ENCODE measurements around the gene MED17.
"Not testable (repeated sequence)": the region's sequence is repeated elsewhere in the genome, so short reads cannot be mapped to it uniquely, and the experiment has no call there.

MED17 gene, protein sequence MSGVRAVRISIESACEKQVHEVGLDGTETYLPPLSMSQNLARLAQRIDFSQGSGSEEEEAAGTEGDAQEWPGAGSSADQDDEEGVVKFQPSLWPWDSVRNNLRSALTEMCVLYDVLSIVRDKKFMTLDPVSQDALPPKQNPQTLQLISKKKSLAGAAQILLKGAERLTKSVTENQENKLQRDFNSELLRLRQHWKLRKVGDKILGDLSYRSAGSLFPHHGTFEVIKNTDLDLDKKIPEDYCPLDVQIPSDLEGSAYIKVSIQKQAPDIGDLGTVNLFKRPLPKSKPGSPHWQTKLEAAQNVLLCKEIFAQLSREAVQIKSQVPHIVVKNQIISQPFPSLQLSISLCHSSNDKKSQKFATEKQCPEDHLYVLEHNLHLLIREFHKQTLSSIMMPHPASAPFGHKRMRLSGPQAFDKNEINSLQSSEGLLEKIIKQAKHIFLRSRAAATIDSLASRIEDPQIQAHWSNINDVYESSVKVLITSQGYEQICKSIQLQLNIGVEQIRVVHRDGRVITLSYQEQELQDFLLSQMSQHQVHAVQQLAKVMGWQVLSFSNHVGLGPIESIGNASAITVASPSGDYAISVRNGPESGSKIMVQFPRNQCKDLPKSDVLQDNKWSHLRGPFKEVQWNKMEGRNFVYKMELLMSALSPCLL

DNA sequence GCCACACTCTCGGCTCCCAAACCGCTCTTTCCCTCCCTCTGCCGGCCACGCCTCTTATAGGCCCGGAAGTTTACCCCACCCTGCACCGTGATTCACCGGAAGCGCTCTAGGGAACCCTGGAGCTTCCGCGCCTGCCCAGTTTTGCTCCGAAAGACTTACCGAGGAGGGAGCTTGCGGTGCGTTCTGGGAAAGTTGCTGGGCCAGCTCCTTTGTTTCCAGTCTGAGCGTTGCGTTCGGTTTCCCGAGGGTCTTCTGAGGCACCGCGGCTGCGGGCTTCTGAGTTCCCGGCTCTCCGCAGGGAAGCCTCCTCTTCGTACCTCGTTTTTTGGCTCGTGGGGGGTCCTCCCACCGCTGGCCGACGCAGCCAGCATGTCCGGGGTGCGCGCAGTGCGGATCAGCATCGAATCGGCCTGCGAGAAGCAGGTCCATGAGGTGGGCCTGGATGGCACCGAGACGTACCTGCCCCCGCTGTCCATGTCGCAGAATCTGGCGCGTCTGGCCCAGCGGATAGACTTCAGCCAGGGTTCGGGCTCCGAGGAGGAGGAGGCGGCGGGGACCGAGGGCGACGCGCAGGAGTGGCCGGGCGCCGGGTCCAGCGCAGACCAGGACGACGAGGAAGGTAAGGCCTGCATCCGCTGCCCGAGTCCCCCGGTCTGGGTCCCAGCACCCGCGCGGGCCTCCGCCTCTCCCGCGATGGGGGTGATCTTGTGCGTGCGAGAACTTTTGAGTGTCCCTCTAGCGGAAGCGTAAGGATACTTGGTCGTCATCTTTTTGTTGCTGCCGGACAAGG, at the start of gene MED17:
Gene MED17 (plus strand): TSS at position 138 of the 790 bp plus-strand sequence. CDS start 232 bp downstream, at position 370.
- DNase-seq = peak; percentile 90 to 94

DNA sequence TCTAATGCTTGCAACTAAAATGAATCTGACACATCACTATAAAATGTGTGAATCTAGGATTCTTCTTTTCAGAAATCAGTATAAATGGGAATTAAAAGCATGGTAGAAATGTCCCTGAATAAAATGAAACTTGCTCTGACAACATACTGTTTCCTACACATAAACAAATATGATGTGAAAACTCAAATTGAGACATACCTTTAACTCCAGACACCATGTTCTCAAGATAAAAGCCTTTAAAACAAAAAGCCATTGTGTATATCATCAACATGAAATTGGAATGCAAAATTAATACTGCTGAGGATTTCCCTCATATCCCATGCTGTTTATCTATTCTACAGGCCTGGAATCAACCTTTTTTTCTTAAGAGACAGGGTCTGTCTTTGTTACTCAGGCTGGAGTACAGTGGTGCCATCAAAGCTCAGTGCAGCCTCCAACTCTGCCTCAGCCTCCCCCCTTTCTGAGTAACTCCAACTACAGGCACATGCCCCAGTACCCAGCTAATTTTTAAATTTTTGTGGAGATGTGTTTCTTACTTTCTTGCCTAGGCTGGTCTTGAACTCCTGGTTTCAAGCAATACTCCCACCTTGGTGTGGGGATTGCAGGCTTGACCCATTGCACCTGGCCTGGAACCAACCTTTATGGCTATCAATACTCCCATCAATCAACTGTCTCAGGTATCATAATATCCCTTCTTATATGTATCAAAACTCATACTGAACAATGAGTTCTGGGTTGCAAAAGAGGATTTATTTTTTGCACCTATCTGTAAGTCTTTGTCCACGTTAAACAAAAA, 49.5 kb upstream of the MED17 start:
- DNase-seq = no peak

DNA sequence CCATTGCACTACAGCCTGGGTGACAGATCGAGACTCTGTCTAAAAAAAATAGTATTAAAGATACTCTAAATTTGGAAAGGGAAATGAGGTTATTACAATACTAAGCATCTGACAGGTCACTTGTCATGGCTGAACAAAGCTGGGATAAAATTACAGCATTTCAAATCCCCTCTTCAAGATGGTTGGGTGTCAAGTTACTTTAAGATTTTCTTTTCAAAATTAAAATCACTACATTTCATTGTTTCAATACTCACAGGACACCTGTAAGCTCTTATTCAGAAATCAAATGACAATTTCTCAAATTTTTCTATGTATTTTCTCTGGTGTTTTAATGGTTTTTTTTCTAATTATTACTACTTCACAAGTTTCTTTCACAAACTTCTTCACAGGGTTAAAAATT, 48.5 kb upstream of the MED17 start:
- no peak for DNase-seq

DNA sequence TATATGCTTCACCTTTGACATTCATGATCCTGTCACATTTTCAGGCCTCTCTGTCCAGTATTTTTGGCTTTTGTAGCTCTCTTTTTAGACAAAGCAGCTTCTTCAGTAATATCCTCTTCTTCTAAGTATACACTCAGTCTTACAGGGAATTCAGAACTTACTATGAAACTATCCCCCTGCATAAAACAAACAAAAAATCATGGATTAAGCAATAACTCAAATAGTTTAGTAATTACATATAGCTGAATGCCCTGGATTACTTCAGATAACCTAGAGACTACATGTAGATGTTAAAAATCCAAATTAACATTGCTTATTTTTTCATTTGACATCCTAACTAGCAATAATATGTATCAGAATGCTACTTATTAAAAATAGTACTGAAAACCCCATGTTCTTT, 48.0 kb upstream of the MED17 start:
- peak; percentile 50 to 63 for DNase-seq

DNA sequence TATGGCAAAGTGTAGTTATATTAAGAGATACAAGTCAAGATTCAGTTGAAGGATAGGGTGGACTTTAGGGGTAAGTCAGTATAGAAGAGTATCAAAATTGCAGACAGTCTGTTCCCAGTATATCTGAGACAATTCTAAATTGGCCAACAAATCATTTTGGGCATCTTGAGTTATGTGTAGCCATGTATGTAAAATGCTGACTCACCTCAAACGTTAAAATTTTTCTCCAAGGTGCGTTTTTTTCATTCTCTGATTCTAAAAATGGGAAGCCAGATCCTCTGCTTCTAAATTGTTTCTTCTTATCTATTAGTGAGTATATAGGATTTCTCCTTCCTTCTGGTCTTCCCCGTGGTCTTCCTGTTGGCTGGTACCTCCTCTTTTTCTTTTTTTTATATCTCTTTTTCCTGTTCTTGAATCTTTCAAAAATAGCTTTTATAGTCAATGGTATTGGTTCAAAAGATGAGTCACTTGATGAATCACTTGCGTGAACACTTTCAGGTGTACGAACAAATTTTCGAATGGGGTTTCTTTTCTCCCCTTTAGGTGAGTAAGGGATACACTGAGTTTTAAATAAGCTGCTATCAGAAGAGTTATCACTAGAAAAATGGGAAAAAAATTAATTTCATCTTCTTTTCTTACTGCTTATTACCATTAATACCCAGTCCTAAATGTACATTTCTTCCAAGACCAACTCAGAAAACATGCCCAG, 46.0 kb upstream of the MED17 start:
- no peak for DNase-seq

DNA sequence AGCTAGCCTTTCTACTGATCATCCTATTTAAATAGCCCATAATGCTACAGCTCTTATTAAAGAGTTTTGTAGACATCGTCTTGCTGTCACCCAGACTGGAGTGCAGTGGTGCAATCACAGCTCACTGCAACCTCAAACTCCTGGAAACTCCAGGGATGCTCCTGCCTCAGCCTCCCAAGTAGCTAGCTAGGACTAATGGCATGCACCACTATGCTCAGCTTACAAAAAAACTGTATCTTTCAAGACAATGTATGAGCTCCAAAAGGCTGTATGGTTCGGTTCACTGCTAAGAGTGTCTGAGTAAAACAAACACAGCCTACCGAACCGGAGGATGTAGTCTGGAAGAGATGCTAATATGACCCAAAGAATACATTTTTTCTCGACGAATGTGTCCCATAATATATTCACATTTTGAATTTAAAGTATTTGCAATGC, 45.4 kb upstream of the MED17 start:
- no peak for DNase-seq

DNA sequence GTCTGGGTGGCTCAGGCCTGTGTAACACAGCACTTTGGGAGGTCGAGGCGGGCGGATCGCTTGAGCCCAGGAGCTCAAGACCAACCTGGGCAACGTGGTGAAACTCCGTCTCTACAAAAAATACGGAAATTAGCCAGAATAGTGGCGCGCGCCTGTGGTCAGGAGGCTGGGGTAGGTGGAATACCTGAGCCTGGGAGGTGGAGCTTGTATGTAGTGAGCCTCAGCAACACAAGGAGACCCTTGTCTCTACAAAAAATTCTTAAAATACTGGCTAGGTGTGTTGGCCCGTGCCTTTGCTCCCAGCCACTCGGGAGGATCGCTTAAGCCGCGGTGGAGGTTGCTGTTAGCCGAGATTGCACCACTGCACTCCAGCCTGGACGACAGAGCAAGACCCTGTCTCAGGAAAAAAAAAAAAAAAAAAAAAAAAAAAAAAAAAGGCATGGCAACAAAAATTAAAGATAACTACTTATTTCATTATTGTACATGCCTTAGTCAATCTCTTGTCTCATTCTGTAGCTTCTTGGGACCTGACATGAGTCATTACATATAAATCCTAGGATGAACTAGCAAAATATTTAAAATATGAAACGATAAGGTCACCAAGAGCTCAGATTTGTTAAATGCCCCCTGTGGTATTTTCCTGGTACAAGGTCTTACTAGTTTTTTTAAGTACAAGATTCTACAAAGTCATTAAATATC, 43.9 kb upstream of the MED17 start:
- DNase-seq = no peak

DNA sequence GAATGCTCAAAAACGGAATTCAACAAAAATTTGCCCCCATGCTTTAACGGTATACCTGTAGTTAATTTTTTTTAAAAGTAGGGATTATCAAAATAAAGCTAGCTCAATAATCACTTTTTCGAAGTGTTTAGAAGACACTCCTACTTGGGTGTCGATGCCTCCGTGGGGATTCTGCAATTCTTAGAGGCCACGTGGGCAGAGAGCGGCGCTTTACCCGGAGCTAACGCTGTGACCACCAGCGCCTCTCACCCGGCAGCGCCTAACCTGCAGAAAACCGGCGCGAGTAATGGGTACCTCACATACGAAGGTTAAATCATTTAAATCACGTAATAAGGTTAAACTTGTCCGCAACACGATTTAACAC, 43.4 kb upstream of the MED17 start:
- peak; percentile 70 to 74 for DNase-seq

DNA sequence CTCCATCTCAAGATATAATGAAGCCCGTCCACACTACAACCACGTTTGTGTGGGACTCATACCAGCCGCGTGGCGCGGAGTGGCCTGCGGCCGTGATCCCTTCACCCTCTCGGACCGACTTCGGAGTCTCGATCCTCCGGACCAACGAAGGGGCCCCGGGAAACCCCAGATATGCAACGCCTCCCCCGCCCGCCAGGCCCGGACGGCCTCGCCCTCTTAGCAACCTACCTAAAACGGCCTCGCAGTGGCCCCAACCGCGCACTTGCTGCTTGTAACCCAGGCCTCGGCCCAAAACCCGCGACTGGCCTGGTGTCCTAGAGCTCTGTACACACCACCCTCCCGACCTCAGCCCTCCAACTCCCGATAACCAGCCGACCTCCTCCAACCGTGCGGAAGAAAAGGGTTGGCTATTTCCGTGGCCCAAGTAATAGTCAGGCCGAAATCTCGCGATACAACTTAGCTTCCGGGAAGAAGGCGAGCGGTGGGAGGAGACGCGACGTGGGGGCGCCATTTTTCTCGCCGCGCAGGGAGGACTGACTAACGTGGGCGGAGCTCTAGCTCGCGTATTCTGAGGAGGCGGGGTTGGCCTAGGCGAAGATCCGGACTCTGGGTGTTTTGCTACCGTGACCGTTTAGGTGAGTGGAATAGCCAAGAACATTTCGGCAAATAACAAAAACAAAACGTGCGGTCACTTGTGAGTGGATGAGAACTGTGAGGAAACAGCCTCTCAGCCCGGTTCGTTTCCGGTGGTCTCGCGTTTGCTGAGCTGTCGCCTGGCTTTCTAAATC, 42.8 kb upstream of the MED17 start, which contains the start of the genes C11orf54 and TAF1D:
Gene C11orf54 (plus strand): TSS at position 579 of the 788 bp plus-strand sequence. CDS start 5,722 bp downstream, outside the sequence.
Gene TAF1D (minus strand): TSS at position 402 of the 788 bp plus-strand sequence. CDS start 2,191 bp downstream, outside the sequence.
- peak; percentile 97 to 99 for DNase-seq

DNA sequence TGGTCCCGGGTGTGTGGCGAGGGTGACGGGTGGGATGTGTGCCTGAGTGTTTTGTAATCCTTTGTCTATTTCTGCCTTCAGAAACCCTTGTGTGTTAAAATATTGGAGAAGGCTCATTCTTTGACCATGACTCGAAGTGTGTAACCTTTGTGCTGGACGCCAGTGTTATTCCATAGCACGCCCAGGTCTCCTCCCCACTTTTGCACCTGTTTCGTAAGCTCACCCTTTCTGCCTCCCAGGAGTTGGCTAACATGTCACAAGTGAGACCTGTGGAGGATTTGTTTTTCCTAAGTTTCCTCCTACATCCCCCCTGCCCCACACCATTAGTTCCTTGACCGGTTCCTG, 42.2 kb upstream of the MED17 start:
- DNase-seq = no peak

DNA sequence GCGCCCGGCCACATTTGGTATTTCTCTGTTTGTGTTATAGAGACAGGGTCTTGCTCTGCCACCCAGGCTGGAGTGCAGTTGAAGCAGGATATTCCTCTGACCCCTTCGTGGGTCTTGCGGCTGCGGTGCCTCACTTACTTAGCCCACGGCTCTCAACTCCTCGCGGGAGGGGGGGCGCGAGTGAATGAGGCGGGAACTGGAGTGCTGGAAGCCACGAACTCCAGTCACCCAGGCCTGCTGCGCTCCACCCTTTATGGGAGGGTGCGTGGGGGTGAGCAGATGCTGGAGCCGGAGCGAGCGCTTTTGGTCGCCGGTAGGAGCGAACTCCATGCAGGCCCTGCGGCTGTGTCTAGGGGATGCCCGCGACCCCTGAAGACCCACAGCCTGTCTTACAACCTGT, 40.8 kb upstream of the MED17 start:
- DNase-seq = no peak

DNA sequence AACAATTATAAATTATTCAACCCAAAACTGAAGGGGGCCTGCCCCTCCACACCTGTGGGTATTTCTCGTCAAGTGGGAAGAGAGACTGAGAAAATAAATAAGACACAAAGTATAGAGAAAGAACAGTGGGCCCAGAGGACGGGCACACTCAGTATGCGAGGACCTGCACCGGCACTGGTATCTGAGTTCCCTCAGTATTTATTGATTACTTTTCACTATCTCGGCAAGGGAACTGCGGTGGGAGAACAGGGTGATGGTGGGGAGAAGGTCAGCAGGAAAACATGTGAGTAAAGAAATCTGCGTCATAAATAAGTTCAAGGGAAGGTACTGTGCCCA, 39.4 kb upstream of the MED17 start:
- DNase-seq = no peak

DNA sequence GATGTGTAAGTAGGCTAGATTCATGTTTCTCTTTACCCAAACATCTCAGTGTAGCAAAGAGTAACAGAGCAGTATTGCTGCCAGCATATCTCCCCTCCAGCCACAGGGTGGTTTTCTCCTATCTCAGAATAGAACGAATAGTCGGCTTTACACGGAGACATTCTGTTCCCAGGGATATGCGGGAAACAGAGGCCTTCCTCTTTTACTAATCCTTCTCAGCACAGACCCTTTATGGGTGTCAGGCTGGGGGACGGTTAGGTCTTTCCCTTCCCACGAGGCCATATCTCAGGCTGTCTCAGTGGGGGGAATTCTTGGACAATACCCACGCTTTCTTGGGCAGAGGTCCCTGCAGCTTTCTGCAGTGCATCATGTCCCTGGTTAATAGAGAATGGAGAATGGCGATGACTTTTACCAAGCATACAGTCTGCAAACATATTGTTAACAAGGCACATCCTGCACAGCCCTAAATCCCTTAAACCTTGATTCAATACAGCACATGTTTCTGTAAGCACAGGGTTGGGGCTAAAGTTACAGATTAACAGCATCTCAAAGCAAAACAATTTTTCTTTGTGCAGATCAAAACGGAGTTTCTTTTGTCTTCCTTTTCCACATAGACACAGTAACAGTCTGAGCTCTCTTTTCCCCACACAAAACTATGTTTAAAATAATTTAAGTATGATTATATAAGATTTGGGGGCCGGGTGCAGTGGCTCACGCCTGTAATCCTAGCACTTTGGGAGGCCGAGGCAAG, 38.9 kb upstream of the MED17 start:
- DNase-seq = not testable (repeated sequence)

DNA sequence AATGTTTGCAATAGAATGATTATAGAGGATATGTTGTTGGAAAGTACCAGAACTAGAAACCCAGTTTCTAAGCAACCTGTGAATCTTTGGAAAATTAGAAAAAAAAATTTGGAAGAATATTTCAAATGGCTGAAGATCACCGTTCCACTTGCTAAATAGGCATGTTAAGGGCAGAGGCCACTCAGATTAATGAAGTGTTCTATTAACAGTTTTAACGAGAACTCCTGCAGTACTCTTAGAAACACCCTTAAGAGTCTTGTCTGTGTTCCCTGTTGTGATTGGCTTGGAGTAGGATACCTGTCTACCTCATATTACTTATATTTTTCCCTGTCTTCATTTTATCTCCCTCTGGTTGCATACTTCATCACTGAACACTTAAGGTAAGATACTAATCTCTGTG, 38.0 kb upstream of the MED17 start:
- DNase-seq = no peak

DNA sequence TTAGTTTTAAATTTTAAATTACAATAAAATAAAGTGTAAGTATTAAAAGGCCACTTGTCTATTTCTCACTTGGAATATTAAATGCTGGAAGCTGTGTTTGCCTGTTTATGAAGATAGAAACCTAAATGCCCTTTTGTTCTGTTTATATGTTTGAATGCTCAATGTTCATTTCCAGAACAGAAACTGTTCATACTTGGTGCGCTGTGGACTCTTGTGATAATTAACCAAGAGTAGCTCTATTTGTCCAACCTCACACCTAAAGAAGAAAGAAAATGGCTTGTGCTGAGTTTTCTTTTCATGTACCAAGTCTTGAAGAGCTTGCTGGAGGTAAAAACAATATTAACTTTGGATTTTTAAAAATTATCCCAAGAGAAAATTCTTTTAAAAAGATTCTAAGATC, 37.0 kb upstream of the MED17 start:
- no peak for DNase-seq

DNA sequence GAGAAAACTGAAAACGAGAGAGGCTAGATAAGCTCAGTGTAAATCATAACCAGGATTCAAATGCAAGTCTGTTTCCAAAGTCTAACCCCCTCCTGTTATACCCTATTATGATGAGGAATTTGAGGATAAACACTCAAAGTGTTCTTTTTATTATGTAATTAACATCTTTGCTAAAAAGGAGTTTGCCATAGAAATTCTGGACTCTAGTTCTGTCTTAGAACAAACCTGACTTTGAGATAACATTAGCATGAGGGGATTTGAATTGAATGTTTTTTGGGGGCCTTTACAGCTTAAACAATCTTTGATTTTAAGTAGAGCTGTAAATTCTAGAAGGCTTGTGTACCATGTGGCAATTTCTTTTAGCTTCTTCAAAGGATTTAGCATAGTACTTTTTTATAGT, 33.1 kb upstream of the MED17 start:
- DNase-seq = no peak

DNA sequence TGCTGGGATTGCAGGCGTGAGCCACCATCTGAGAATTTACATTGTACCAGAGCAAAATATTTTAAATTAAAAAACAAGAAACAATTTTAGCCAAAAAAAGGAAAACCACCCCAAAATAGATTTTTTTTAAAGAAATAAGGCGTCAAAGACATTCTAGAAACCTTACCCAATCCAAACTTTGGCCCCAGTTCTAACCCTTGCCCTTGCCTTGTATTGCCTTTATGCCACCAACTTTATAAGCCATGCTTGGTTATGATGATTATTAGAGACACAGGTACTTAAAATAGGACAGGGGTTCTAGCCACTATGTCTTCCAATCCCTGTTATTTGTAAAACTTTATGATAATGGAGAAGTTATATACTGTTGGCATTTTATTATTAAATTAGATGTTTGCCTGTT, 30.8 kb upstream of the MED17 start:
- DNase-seq = no peak

DNA sequence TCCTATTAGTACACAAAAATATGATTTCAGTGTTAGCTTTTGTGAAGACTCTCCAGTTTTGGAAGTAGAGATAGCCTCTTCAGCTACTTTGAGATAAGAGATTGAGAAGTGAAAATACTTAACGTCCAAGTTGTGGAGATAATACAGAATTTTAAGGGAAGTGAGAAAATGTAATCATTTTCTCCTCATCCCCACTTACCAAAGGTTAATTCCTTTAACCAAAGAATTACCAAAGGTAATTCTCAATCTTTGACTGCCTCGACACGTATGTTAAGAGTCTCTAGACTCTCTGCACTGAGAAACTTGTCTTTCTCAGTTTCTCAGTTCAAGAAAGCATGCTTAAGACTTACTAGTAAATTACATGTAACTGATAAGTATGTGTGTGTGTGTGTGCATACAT, 27.3 kb upstream of the MED17 start:
- DNase-seq = no peak

DNA sequence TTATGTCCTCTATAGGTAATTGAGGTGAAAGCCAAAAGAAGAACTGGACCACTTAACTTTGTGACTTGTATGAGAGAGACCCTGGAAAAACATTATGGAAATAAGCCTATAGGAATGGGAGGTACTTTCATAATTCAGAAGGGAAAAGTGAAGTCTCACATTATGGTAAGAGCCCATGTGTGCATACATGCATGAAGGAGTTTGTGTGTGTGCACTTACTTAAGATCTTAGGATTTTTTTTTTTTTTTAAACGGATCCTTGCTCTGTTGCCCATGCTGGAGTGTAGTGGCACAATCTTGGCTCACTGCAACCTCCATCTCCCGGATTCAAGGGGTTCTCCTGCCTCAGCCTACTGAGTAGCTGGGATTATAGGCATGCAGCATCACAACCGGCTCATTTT, 26.8 kb upstream of the MED17 start:
- DNase-seq = no peak

All from inflammatory macrophage treated with lipopolysaccharide for 1 hour (primary cell).